GM12873 (cell line): ENCODE measurements around the gene SERPINA5.

Experiments used
- CTCF ChIP-seq: IDR thresholded peaks from 2 replicates; pipeline ENCODE4 v1.5.1; 2012; ENCODE audit warnings: low read depth, mild to moderate bottlenecking, moderate library complexity, low read length, control low read depth; ENCODE audit not compliant: insufficient read depth; ENCODE audit errors: missing control alignments

Gene SERPINA5

GRCh38 chr14:94581127-94581999, at the start of gene SERPINA5:
Gene SERPINA5, plus strand, starts transcription at chr14:94581426. Its CDS starts 5,937 bp downstream, at chr14:94587363.
- TF ChIP-seq CTCF, result no peak

GRCh38 chr14:94532447-94532846, 48.8 kb upstream of the SERPINA5 start:
- no peak for TF ChIP-seq CTCF

GRCh38 chr14:94535506-94535905, 45.7 kb upstream of the SERPINA5 start:
- TF ChIP-seq CTCF, result no peak

GRCh38 chr14:94536836-94537235, 44.4 kb upstream of the SERPINA5 start:
- TF ChIP-seq CTCF, result peak; percentile 9

GRCh38 chr14:94538070-94538740, 43.0 kb upstream of the SERPINA5 start:
- TF ChIP-seq CTCF, result no peak

- TF ChIP-seq CTCF, result no peak
Observed at GRCh38 chr14:94539181-94539580, 42.0 kb upstream of the SERPINA5 start.

GRCh38 chr14:94540031-94540794, 41.0 kb upstream of the SERPINA5 start:
- no peak for TF ChIP-seq CTCF
